Hematopoietic multipotent progenitor cell treated with erythropoietin and hydrocortisone succinate and interleukin-3 and kit ligand, for 6 days (in vitro differentiated cells): ENCODE results near the gene TMEM45B.
"Not testable (repeated sequence)": the region's sequence is repeated elsewhere in the genome, so short reads cannot be mapped to it uniquely, and the experiment has no call there.

Experiments
- DNase-seq: peaks from one replicate; pipeline ENCODE4 v3.0.0-alpha.2; 2015

TMEM45B gene

GRCh38 chr11:129853518-129854231 is 38.0 kb downstream of the TMEM45B start:
- peak; percentile 11 for DNase-seq

DNA sequence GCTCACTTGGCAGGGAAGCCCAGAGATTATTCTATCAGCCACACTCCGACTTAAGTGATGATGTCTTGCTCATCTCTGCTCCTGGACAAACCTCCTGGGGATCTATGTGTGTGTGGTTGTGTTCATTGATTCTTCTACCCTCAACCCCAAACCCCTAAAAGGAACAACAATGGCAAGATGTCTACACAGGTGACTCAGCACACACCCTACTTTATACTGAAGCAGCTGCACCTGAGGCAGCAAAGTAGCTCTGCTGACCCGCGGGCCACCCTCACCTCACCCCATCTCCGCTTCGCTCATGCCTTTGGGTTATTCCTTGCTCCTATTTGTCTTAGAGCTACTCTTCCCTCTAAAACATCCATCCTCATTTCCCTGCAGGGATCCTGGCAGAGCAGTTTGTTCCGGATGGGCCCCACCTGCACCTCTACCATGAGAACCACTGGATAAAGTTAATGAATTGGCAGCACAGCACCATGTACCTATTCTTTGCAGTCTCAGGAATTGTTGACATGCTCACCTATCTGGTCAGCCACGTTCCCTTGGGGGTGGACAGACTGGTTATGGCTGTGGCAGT is 38.7 kb downstream of the TMEM45B start:
- DNase-seq: no peak

DNA sequence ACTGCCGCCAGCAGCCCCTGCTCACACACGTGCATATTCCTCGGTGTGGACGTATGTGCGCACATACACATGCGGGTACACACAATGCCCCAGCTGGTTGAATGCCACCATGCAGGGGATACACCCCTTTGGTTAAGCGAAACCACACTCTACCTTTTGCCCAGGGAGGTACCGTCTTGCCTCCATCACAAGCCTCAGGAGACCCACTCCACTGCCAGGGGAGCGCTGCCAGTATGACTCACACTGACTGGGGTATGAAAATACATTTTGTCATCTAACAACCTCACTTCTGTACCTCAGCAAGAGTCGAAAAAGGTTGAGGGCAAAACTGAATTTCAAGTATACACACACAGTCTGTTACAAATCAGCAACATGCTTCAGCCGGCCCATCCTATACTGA is 39.4 kb downstream of the TMEM45B start:
- no peak for DNase-seq

DNA sequence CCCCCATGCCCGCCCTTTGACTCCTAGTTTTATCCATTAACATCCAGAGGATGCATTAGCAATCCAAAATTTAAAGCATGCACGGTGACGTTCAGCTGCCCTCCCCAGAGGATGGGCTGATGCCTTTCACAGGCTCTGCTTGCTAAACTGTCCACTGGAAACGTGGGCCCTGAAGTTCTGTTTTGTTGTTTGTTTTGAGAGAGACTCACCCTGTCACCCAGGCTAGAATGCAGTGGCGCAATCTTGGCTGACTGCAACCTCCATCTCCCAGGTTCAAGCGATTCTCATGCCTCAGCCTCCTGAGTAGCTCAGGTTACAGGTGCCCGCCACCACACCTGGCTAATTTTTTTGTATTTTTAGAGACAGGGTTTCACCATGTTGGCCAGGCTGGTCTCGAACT is 40.4 kb downstream of the TMEM45B start:
- DNase-seq: no peak

GRCh38 chr11:129861702-129862522 is 46.3 kb downstream of the TMEM45B start:
- DNase-seq: no peak

DNA sequence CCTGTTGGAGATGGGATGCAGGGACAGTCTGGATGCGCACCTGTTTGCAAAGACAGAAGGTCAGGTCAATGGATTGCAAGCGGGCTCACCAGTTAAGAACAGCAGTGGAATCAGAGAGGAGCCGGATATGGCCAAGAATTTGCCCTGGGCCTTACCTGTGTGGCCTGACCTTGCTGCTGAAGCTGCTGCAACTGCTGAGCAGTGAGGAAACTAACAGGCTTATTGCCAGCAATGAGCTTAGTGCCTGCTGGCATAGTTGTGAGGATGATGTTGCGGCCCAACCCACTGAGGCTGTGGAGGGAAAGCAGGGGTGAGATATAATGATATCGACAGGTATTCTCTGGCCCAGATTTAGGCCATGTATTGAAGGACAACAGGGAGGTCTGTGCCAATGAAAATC is 49.2 kb downstream of the TMEM45B start:
- DNase-seq: no peak

DNA sequence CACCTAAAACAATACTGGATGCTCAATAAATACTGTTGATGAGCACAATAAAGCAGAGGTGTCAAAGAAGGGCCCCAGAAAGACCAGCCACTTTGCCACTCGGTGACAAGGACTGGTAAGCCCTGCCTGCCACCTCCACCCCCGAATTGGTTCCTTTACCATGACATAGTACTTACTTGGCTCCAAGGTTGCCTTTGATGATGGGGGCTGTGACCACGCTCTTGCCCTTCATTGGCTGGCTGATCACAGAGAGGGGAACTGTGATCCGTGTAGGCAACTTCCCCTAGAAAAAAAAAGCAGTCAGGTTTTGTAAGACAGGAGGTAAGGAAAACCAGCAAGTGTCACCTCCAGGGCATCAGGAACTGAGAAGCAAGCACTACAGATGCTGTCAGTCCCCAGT is 50.1 kb downstream of the TMEM45B start:
- DNase-seq: no peak

- DNase-seq: no peak
Measured at GRCh38 chr11:129866311-129866710, 50.7 kb downstream of the TMEM45B start.

GRCh38 chr11:129868626-129869025 is 53.0 kb downstream of the TMEM45B start:
- not testable (repeated sequence) for DNase-seq

GRCh38 chr11:129871914-129872313 is 56.3 kb downstream of the TMEM45B start:
- no peak for DNase-seq

- DNase-seq: no peak
Measured at GRCh38 chr11:129880311-129880710, 64.7 kb downstream of the TMEM45B start.

DNA sequence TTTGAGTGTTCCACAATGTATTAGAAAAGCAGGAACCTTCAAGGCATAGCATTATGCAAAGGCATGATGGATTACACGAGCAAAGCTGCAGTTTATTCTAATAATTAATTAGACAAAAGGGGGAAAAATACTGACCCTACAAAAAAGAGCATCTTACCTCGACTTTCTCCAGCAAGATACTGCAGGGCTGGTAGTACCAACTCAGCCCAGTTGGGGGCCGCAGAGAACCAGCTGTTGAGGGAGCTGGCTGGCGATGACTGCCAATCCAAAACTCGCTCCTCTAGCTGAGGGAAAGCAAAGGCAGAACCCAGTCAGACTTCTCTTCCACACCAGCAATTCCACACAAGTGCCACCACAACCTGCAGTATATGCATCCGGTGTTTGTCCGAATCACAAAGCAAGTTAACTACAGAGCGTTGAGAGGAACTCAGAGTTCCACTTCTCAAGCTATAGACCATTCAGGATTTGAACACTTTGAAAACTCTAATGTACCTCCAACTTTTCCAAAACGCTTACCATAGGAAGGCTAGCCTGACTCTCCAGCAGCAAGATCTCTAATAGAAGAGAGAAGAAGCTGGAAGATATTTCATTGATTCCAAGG is 66.0 kb downstream of the TMEM45B start:
- DNase-seq: peak; percentile 72

GRCh38 chr11:129884581-129884980 is 68.9 kb downstream of the TMEM45B start:
- DNase-seq: no peak

DNA sequence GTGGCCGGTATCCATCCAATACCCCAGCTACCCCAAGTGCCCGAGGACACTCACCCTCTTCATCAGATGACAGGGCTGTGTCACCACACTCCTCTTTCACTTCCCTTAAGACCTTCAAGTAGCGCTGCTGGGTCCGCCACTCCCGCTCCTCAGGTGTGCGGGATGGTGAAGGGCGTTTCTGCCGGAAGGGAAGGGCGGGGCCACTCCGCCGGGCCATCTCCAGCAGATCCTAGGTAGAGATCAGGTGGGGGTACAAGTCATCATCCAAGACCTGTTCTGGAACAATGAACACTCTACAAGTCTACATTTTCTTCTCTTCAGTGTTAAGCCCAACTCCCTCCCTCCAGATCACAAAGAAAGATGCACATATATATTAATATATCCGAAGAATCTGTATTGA is 69.7 kb downstream of the TMEM45B start:
- DNase-seq: no peak

DNA sequence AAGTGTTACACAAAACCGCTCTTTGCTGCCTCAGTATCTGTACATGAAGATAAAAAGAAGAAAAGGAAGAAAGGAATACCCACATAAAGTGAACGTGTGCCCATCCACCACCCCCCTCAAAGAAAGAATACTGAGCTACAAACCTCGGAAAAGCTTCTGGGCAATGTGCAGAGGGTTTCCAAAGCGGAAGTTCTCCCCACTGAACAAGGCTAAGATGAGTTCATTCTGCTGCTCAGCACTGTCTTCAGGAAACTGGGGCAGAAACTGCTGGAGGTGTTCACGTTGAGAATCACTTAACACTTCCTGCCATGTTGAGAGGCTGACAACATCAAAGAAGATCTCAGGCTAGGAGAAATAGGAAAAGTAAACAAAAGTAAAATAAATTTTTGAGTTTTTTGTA is 72.8 kb downstream of the TMEM45B start:
- DNase-seq: no peak

DNA sequence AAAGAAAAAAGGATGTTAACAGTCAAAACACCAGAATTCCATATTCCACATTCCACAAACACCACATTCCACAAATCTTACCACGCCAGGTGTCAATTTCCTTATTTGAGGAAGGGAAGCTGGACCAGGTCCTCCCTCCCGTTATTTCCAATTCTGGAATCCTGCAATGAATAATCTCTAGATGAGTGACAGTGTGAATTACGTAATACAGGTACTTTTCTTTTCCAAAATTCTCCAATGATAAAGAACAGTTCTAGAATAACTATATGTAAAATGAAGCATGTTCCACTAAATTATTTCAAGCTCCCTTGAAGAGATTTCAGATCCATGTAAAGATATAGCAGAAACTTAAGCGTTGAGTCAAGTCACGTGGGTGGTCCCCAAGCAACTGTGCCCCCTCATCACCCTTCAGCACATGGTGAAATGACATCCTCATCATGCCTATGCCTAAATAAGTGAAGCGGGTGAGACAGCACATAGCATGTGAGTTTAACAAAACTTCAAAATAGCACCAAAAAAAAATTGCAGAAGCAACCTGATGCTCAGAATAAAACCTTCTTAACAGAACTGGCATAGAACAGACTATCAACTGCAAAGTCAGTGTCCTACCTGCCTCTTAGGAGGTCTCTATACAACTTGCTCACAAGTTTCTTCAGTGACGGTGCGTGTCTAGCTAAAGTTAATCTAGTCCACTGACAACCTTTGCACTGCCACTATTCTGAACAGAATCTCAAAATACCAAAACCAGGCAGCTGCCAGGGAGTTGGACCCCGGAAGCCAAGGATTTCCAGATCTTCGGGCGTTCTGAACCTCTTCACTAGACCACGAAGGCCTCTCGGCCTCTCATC is 78.9 kb downstream of the TMEM45B start:
- DNase-seq: peak; percentile 44

GRCh38 chr11:129895126-129896041 is 79.7 kb downstream of the TMEM45B start, which contains the start of gene NFRKB:
Gene NFRKB, minus strand, starts transcription at chr11:129895578. Its CDS starts 2,729 bp downstream, at chr11:129892849.
- peak; percentile 89 for DNase-seq

- peak; percentile 5 for DNase-seq
Measured at GRCh38 chr11:129896062-129896461, 80.4 kb downstream of the TMEM45B start.

GRCh38 chr11:129905402-129905801 is 89.8 kb downstream of the TMEM45B start:
- DNase-seq: no peak
